GM18508 (cell line): ENCODE data around the gene C9orf57.
"Not testable (repeated sequence)": the region's sequence is repeated elsewhere in the genome, so short reads cannot be mapped to it uniquely, and the experiment has no call there.

ENCODE experiments used
- ATAC-seq: cut with Tn5 transposase; IDR thresholded peaks from one replicate; pipeline ENCODE4 v1.9.1; 2021; ENCODE audit warnings: moderate number of reproducible peaks; ENCODE audit not compliant: insufficient read depth, unreplicated experiment

Gene C9orf57

DNA sequence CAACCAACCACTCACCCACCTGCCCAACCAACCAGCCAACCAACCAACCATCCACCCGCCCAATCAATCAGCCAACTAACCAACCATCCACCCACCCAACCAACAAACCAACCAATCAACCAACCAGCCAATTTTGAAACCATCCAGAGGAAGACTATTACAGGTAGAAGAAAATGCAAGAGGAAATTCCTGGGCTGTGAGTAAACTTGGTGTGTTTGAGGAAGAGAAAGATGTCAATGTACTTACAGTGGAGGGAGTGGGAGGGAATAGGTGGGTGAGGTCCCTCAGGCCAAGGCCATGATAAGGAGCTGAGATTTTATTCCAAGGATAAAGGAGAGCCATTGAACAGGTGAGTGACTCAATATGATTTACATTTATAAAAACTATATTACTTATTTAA lies 30.4 kb downstream of the C9orf57 start:
- ATAC-seq: no peak

DNA sequence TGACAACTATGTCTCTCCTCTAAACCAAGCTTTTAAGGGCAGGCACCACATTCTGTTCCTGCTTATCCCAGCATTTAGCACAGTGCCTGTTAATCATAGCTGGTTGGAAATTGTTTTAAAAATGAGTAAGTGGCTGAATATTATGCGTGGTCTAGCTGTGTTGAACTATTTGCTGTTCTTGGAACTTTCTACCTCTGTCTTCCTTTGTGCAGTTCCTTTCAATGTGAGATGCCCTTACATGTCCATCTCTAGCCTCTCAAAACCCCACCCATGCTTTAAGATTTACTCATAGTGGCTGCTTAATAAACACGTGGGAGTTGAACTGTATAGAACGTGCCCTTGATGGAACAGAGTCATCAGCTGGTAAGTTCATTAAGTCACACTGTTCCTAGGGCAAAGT lies 34.5 kb downstream of the C9orf57 start:
- ATAC-seq: no peak

DNA sequence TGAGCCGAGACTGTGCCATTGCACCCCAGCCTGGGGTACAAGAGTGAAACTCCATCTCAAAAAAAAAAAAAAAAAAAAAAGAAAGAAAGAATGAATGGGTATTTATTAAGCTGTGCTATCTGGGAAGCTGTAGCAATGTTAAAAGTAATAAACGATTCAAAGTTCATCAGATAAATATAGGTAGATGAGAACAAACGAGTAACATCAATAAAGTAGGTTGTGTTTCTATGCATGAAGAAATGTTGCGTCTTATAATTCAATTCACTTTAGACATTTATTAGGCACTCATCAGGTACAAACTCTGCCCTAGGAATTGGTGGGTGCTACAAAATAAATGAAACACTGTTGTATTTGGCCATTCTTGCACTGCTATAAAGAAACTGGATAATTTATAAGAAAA lies 36.8 kb downstream of the C9orf57 start:
- ATAC-seq: no peak

DNA sequence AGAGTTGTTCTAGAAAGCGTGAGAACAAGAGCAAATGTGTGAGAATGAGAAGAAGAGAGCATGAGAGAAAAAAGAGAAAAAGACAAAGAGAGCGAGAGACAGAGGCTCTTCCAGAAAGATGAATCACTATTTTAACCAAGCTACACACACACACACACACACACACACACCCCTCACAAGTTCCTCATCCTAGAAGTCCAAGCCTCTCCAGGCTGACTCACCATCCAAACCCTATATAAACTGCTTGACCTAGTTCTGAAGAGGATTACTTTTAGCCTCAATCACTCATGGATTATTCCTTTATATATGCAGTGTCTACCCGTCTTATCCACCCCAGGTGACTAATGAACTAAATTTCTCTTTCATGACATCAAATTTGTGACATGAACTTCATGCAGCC lies 37.6 kb downstream of the C9orf57 start:
- ATAC-seq: no peak

DNA sequence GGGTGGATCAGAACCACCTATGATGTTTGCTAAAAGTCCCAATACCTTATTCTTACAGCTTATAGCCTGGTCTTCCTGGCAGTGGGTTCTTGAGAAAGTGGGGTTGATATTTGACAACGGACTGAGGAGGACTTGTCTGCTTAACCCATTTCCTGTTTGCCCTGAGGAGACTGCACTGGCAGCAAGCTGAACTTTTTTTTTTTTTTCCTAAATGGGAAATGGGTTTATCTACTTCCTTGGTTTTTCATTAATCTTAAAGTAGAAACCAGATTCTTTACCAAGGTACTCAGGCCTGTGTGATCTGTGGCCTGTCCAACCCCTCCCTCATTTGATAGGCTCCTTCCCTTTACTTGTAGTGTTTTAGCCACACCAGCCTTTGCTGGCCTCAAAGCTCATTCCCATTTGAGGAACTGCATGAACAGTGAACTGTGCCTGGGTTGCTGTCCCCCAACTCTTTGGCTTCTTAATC lies 47.1 kb downstream of the C9orf57 start:
- no peak for ATAC-seq

DNA sequence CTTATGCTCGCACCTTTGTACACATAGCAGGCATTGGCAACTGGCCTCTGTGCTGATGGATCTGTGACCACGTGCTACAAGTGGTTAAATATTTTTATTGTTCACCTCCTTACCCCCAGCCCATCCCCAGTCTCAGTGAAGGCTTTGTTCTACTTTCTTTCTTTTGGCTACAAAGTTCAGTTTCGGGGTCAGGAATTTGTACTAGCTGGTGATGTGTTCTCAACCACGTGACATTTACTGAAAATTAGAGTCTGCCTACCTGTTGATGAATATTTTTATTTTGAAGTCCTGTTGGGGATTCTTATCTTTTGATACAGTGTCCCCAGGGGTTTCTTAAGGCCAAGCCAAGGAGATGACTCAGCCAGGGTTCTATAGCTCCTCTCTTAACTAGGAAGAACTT lies 47.8 kb downstream of the C9orf57 start:
- no peak for ATAC-seq

DNA sequence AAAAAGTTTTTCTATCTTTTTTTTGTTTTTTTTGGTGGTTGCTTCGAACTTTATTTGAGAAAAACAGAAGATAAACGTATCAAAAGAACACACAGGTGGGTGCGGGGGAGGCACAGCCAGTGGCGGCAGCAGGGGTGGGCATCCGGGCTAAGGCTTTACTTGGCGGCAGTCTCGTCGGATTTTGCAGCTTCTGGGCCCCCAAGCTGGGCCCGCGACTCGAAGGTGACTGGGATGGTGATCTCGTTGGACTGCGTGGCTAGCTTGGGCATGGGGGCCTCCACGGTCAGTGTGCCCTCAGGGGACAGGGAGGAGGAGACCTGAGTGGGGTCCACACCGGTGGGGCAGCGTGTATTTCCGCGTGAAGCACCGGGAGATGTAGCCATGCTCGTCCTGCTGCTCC lies 52.7 kb downstream of the C9orf57 start:
- ATAC-seq: not testable (repeated sequence)

DNA sequence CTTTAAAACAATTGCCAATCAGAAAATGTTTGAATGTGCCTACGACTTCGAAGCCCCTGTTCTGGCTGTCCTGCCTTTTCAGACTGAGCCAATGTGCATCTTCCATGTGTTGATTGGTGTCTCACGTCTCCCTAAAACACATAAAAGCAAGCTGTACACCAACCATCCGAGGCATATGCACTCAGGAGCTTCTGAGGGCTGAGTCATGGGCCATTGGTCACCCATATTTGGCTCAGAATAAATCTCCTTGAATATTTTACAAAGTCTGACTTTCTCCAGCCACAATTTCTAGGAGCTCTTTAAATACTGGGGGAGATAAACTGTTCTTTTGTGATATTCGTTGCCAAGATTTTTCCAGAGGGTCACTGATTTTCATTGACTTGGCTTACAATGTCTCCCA lies 53.9 kb downstream of the C9orf57 start:
- no peak for ATAC-seq

DNA sequence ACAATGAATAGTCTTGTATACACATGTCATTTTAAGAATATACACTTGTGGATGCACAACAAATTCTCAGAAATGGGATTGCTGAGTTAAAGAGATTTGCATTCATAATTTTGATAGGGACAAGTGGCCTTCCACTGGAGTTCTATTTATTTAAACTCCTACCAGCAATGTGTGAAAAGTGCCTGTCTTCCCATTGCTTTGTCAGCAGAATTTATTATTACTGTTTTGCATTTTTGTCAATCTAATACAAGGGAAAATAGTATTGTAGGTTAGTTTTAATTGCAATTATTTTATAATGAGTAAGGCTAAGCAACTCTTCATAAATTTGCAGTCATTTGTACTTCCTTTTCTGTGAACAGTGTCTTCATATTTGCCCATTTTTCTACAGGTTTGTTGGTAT lies 55.0 kb downstream of the C9orf57 start:
- no peak for ATAC-seq
